ENCODE data around the gene SLC35E1. TPM values are rescaled to one million over a fixed set of nuclear protein-coding genes. Genes with fewer than 3 reads are reported as not detected.

SLC35E1 gene
- total RNA-seq, 1 experiment from 2014 or later = 49.1 TPM

DNA sequence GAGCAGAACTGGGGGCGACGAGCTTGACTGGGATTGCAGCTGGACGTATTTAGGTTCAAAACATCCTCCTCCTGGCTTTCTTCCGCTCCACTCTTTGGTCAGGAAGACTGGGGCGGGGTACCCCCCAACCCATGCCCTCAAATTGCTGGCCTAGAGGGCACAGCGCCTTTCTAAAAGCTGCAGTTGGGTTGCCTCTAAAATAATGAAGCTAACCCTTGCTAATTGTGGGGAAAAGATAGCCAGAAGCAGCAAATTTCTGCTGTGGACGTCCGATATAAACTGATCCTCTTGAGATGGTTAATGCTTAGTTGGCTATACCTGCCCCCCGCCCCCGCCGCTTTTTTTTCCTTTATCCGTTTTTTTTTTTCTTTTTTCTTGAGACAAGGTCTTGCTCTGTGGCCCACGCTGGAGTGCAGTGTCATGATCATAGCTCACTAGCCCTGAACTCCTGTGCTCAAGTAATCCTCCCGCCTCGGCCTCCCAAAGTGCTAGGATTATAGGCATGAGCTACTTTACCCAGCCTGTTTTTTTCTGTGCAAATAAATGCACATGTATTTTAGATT, 29.2 kb downstream of the SLC35E1 start:
- H3K27ac ChIP-seq (ENCODE audit: low read depth, low read length) = peak overlapping the region; percentile 83
- ChIA-PET POLR2A (interaction anchor here (0.7 to 0.8 kb wide), 2 partner anchors 9 to 10 kb away, joined by 6 to 7 read pairs; no protein-coding TSS in a partner anchor), CTCF (no interaction called here), RAD21 (ENCODE audit: low non-redundant PET in 1 of 2, low total read pairs in 2 of 2, uncharacterized antibody in 2 of 2, unreplicated experiment in 2 of 2) (interaction anchor here in 1 of 2 experiments (0.6 kb wide), 1 partner anchor 69 kb away, joined by 3 read pairs; no protein-coding TSS in a partner anchor)
- TF ChIP-seq POLR2A (IDR thresholded peaks at IDR 0.05; ENCODE audit: borderline replicate concordance, extremely low read depth, insufficient read depth, insufficient read length) (no peak), ELF1 (IDR thresholded peaks at IDR 0.05; ENCODE audit: borderline replicate concordance, low read depth) (no peak), SRF (IDR thresholded peaks at IDR 0.05; ENCODE audit: low read depth) (no peak), EGR1 (IDR thresholded peaks at IDR 0.05; ENCODE audit: low read depth) (peak; percentile 35; the same call in 1 of the 2 replicates)
- TF ChIP-seq, protein P1, sequence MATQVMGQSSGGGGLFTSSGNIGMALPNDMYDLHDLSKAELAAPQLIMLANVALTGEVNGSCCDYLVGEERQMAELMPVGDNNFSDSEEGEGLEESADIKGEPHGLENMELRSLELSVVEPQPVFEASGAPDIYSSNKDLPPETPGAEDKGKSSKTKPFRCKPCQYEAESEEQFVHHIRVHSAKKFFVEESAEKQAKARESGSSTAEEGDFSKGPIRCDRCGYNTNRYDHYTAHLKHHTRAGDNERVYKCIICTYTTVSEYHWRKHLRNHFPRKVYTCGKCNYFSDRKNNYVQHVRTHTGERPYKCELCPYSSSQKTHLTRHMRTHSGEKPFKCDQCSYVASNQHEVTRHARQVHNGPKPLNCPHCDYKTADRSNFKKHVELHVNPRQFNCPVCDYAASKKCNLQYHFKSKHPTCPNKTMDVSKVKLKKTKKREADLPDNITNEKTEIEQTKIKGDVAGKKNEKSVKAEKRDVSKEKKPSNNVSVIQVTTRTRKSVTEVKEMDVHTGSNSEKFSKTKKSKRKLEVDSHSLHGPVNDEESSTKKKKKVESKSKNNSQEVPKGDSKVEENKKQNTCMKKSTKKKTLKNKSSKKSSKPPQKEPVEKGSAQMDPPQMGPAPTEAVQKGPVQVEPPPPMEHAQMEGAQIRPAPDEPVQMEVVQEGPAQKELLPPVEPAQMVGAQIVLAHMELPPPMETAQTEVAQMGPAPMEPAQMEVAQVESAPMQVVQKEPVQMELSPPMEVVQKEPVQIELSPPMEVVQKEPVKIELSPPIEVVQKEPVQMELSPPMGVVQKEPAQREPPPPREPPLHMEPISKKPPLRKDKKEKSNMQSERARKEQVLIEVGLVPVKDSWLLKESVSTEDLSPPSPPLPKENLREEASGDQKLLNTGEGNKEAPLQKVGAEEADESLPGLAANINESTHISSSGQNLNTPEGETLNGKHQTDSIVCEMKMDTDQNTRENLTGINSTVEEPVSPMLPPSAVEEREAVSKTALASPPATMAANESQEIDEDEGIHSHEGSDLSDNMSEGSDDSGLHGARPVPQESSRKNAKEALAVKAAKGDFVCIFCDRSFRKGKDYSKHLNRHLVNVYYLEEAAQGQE (IDR thresholded peaks at IDR 0.05; ENCODE audit: low read depth) = no peak
- peak overlapping the region; percentile 96 for H3K9ac ChIP-seq (ENCODE audit: low read length)
- H3K36me3 ChIP-seq (ENCODE audit: control insufficient read depth in 1 of 2, insufficient read depth in 2 of 2, low read length in 2 of 2) = peaks cover 8 to 25% of the 10 kb centered on the region in 2 experiments
- no peak overlapping the region for H2AFZ ChIP-seq (ENCODE audit: low read depth, low read length, poor library complexity, severe bottlenecking)
- TSS peak; percentile 86 for BruUV-seq (replicated peaks)
- H3K9me3 ChIP-seq (ENCODE audit: control insufficient read depth in 1 of 2, insufficient read depth in 1 of 2, low read depth in 1 of 2, low read length in 2 of 2) = no peaks in the 10 kb centered on the region
- H3K27me3 ChIP-seq (ENCODE audit: insufficient read depth, low read length) = no peaks in the 10 kb centered on the region
- peaks cover 11% of the 10 kb centered on the region; the same call in 1 of the 2 replicates for H4K20me1 ChIP-seq (ENCODE audit: insufficient read depth)
- H3K4me3 ChIP-seq (replicated peaks in 1 of 2; ENCODE audit: low read depth in 1 of 2, low read length in 2 of 2) = peak overlapping the region; percentile 97 to 100
- DNase-seq (ENCODE audit: low read depth, low spot score) (no peak), ATAC-seq (no peak)
- peak overlapping the region; percentile 94 for H3K4me2 ChIP-seq (ENCODE audit: low read length)
- no peaks in the 10 kb centered on the region for H3K9me2 ChIP-seq (ENCODE audit: insufficient read depth)
- H3K79me2 ChIP-seq (ENCODE audit: insufficient read depth, low read length) = peaks cover 66% of the 10 kb centered on the region
- intact Hi-C loops (cut with micrococcal nuclease) = no loop called here
- H3K4me1 ChIP-seq (ENCODE audit: control insufficient read depth in 1 of 2, insufficient read depth in 2 of 2, low read length in 2 of 2) = peaks cover 9 to 17% of the 10 kb centered on the region in 2 experiments
